Caco-2 (cell line): ENCODE results near the gene SIK1. TPM values are rescaled to one million over a fixed set of nuclear protein-coding genes. Genes with fewer than 3 reads are reported as not detected.
"Not testable (repeated sequence)": the region's sequence is repeated elsewhere in the genome, so short reads cannot be mapped to it uniquely, and the experiment has no call there.

Experiments used
- BruUV-seq: library from RNA; stranded (reverse); fragments of 400-500 nt; replicated peaks from 2 replicates; lab custom pipeline; 2021; lab: Mats Ljungman, UMichigan
- CTCF ChIA-PET: fragments of 300-600 bp; sonication (Branson Sonifier 250); formaldehyde crosslinking; loops from one replicate; lab custom pipeline; 2022; ENCODE audit warnings: antibody characterized with exemption; lab: Charles Lee
- POLR2A ChIA-PET: fragments of 300-600 bp; sonication (Branson Sonifier 250); formaldehyde crosslinking; loops from one replicate; lab custom pipeline; 2022; ENCODE audit warnings: antibody characterized with exemption; lab: Charles Lee
- DNase-seq, 2 experiments: peaks; one replicate each; pipeline versions ENCODE4 v3.0.0 to v3.0.0-alpha.2; 2020 to 2022
- H3K27me3 ChIP-seq: replicated peaks from 2 replicates; pipeline ENCODE4 v1.6.0; 2011; ENCODE audit warnings: low read length; ENCODE audit not compliant: control insufficient read depth, insufficient read depth
- H3K36me3 ChIP-seq: 2 replicates; pipeline ENCODE4 v1.5.1; 2011; ENCODE audit warnings: low read length; ENCODE audit not compliant: control insufficient read depth, insufficient read depth
- H3K4me1 ChIP-seq: fragments of 250-450 bp; sonication (Bioruptor Pico); 2 replicates; pipeline ENCODE4 v1.5.1; 2020; ENCODE audit warnings: mild to moderate bottlenecking
- H3K4me3 ChIP-seq: 2 replicates; pipeline ENCODE4 v1.5.1; 2011; ENCODE audit warnings: low read depth, mild to moderate bottlenecking, control low read depth, low read length
- H3K9me3 ChIP-seq: fragments of 250-450 bp; sonication (Bioruptor Pico); 2 replicates; pipeline ENCODE4 v1.5.1; 2020; ENCODE audit warnings: mild to moderate bottlenecking, moderate library complexity
- H3K27ac Mint-ChIP-seq: one replicate; pipeline ENCODE4 v1.8.0; 2022; ENCODE audit warnings: mixed read lengths; ENCODE audit not compliant: unreplicated experiment
- H3K27me3 Mint-ChIP-seq: one replicate; pipeline ENCODE4 v1.8.0; 2022; ENCODE audit warnings: mixed read lengths; ENCODE audit not compliant: insufficient read depth, unreplicated experiment
- H3K36me3 Mint-ChIP-seq: one replicate; pipeline ENCODE4 v1.8.0; 2022; ENCODE audit warnings: mild to moderate bottlenecking, mixed read lengths; ENCODE audit not compliant: insufficient read depth, unreplicated experiment
- H3K4me1 Mint-ChIP-seq: one replicate; pipeline ENCODE4 v1.8.0; 2022; ENCODE audit warnings: low read depth, mixed read lengths; ENCODE audit not compliant: unreplicated experiment
- H3K4me3 Mint-ChIP-seq: one replicate; pipeline ENCODE4 v1.8.0; 2022; ENCODE audit warnings: mild to moderate bottlenecking, moderate library complexity, mixed read lengths; ENCODE audit not compliant: unreplicated experiment
- H3K9me3 Mint-ChIP-seq: one replicate; pipeline ENCODE4 v1.8.0; 2022; ENCODE audit warnings: mixed read lengths; ENCODE audit not compliant: unreplicated experiment
- intact Hi-C: fragments of 100-400 bp; cut with micrococcal nuclease; formaldehyde crosslinking; loops from one replicate; pipeline ENCODE4 v1.10.0; 2022; ENCODE audit not compliant: unreplicated experiment
- total RNA-seq: library from RNA; stranded (reverse); gene quantifications from 2 replicates; pipeline ENCODE4 v1.2.3, GENCODE V29; 2022

SIK1 gene
- total RNA-seq, 1 experiment from 2014 or later: 69.4 TPM

GRCh38 chr21:43397439-43397808 is 29.5 kb downstream of the SIK1 start:
- H3K36me3 ChIP-seq, H3K27me3 ChIP-seq, H3K4me1 Mint-ChIP-seq, H3K4me3 Mint-ChIP-seq, H3K36me3 Mint-ChIP-seq, H3K4me1 ChIP-seq, H3K9me3 Mint-ChIP-seq, CTCF ChIA-PET, H3K4me3 ChIP-seq, DNase-seq, H3K9me3 ChIP-seq, BruUV-seq, POLR2A ChIA-PET, H3K27me3 Mint-ChIP-seq, intact Hi-C loops, H3K27ac Mint-ChIP-seq: not testable (repeated sequence)

DNA sequence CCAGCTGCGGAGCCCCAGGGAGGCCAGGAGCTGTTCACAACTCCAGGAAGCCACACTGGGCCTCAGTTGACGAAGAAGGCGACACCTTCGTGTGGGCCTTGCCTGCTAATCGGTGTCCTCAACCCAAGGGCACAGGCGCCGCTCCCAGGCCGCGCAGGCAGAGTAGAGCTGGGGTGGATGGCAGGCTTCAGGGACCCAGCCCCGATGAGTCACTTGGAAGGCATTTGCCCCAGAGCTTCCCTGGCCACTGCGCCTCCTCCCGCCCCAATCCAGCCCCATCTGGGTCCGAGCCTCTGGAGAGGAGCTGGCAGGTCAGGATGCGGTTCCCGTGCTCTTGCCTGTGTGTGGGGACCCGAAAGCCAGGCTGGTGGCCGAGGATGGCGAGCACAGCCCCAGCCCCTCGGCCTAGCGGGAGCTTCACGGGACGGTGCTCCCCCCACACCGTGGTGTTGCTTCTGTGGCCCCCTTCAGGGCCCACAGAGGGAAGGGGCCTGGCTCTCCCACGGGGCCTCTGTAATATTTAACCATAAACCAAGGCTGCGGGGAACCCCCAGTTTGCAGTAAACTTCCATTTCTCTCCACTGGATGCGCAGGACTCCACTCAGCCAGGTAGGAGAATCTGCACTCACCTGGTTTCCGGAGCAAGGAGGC is 30.0 kb downstream of the SIK1 start:
- intact Hi-C loops, DNase-seq, H3K9me3 Mint-ChIP-seq, H3K4me3 ChIP-seq, H3K36me3 ChIP-seq, CTCF ChIA-PET, H3K9me3 ChIP-seq, BruUV-seq, H3K36me3 Mint-ChIP-seq, H3K27me3 Mint-ChIP-seq, POLR2A ChIA-PET, H3K27ac Mint-ChIP-seq, H3K27me3 ChIP-seq, H3K4me3 Mint-ChIP-seq, H3K4me1 ChIP-seq, H3K4me1 Mint-ChIP-seq: not testable (repeated sequence)

DNA sequence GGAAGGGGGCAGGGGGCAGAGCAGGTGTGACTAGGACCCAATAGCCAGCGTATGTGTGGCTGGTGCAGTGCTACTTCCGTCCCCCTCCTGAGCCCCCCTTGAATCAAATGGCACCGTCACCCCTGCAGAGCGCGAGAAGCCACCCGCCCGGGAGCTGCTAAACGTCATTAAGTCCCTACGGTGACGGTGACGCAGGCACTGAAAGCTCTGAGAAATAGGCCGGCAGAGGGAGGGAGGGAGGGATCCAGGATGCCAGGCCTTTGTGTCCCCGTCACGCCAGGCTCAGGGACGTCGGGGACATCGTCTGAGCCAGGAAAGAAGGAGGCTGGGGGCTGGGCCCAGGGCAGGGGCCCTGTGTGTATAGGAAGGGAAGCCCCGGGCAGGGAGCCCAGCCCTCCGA is 43.6 kb downstream of the SIK1 start:
- H3K4me3 Mint-ChIP-seq, H3K27me3 ChIP-seq, POLR2A ChIA-PET, H3K36me3 Mint-ChIP-seq, H3K9me3 ChIP-seq, H3K9me3 Mint-ChIP-seq, H3K4me3 ChIP-seq, intact Hi-C loops, BruUV-seq, H3K27me3 Mint-ChIP-seq, CTCF ChIA-PET, H3K27ac Mint-ChIP-seq, H3K4me1 Mint-ChIP-seq, DNase-seq, H3K36me3 ChIP-seq, H3K4me1 ChIP-seq: not testable (repeated sequence)

- POLR2A ChIA-PET, BruUV-seq, H3K4me1 ChIP-seq, H3K4me1 Mint-ChIP-seq, CTCF ChIA-PET, H3K36me3 Mint-ChIP-seq, H3K9me3 Mint-ChIP-seq, H3K36me3 ChIP-seq, H3K27me3 Mint-ChIP-seq, H3K27ac Mint-ChIP-seq, H3K27me3 ChIP-seq, H3K9me3 ChIP-seq, intact Hi-C loops, H3K4me3 ChIP-seq, DNase-seq, H3K4me3 Mint-ChIP-seq: not testable (repeated sequence)
These were observed 44.0 kb downstream of the SIK1 start for GRCh38 chr21:43382902-43383301.

GRCh38 chr21:43380852-43381533 is 45.9 kb downstream of the SIK1 start:
- H3K4me1 ChIP-seq, H3K4me3 ChIP-seq, H3K4me3 Mint-ChIP-seq, DNase-seq, H3K9me3 ChIP-seq, POLR2A ChIA-PET, BruUV-seq, H3K4me1 Mint-ChIP-seq, H3K27me3 ChIP-seq, CTCF ChIA-PET, intact Hi-C loops, H3K27me3 Mint-ChIP-seq, H3K9me3 Mint-ChIP-seq, H3K27ac Mint-ChIP-seq, H3K36me3 Mint-ChIP-seq, H3K36me3 ChIP-seq: not testable (repeated sequence)

DNA sequence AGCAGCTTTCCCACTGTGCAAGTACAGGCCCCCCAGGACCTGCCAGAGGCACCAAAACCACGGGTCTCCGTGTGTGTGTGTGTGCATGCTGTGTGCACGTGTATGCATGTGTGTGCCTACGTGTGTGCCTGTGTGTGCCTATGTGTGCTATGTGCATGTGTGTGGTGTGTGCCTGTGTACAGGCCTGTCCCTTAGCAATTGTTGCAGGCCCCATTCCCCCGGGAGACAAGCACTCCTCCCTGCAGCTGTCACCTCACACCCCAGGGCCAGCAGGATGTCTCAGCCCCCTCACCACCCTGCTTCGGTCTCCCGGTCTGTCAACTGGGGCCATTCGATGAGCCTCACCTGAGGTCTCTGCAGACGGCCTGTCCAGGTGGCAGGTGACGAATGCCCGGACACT is 46.6 kb downstream of the SIK1 start:
- H3K36me3 ChIP-seq, H3K27ac Mint-ChIP-seq, DNase-seq, H3K9me3 ChIP-seq, H3K27me3 Mint-ChIP-seq, BruUV-seq, H3K4me1 Mint-ChIP-seq, H3K4me3 ChIP-seq, H3K4me1 ChIP-seq, H3K27me3 ChIP-seq, intact Hi-C loops, H3K36me3 Mint-ChIP-seq, POLR2A ChIA-PET, H3K4me3 Mint-ChIP-seq, H3K9me3 Mint-ChIP-seq, CTCF ChIA-PET: not testable (repeated sequence)

- H3K4me1 Mint-ChIP-seq, H3K9me3 ChIP-seq, H3K27me3 ChIP-seq, H3K4me3 Mint-ChIP-seq, H3K4me1 ChIP-seq, H3K27ac Mint-ChIP-seq, H3K36me3 ChIP-seq, POLR2A ChIA-PET, intact Hi-C loops, H3K27me3 Mint-ChIP-seq, CTCF ChIA-PET, H3K36me3 Mint-ChIP-seq, H3K9me3 Mint-ChIP-seq, DNase-seq, H3K4me3 ChIP-seq, BruUV-seq: not testable (repeated sequence)
These were observed 47.3 kb downstream of the SIK1 start for GRCh38 chr21:43379626-43380122.
